Mammary epithelial cell (primary cell): ENCODE measurements around the gene C5AR1.

Experiments used
- CTCF ChIP-seq, 2 donors: IDR thresholded peaks in 1 of 2; conservative IDR thresholded peaks in 1 of 2; 2 replicates each; pipeline ENCODE4 v1.5.1; 2011 to 2012; ENCODE audit warnings: inconsistent platforms in 2 of 2, low read length in 2 of 2, mild to moderate bottlenecking in 2 of 2, control low read depth in 1 of 2, low read depth in 1 of 2; ENCODE audit not compliant: insufficient read depth in 1 of 2; ENCODE audit errors: extremely low read depth in 1 of 2
- EZH2 ChIP-seq: IDR thresholded peaks from 2 replicates; pipeline ENCODE4 v1.6.1; 2012; ENCODE audit warnings: low read length, inconsistent platforms, borderline replicate concordance

- TF ChIP-seq CTCF (conservative IDR thresholded peaks at IDR 0.05 in 1 of 2, IDR thresholded peaks at IDR 0.05 in 1 of 2; ENCODE audit: extremely low read depth in 1 of 2, insufficient read depth in 1 of 2, low read depth in 1 of 2, low read length in 2 of 2) (no peak), EZH2 (no peak)
Observed at GRCh38 chr19:47341734-47342133, 32.1 kb downstream of the C5AR1 start.
